ACC112 (cell line): Measurements from ENCODE around the gene GATA1.

ENCODE experiments used
- H2AFZ ChIP-seq: fragments of 200-600 bp; sonication (generic); one replicate; pipeline ENCODE4 v1.6.0; 2017; ENCODE audit warnings: antibody characterized with exemption, low read length; ENCODE audit not compliant: unreplicated experiment
- H3K27ac ChIP-seq: fragments of 200-600 bp; sonication (generic); 2 replicates; pipeline ENCODE4 v1.5.1; 2014; ENCODE audit warnings: low read depth, mild to moderate bottlenecking, antibody characterized with exemption, low read length, moderate library complexity
- H3K27me3 ChIP-seq: fragments of 200-600 bp; sonication (generic); 2 replicates; pipeline ENCODE4 v1.6.1; 2014; ENCODE audit warnings: mild to moderate bottlenecking, antibody characterized with exemption, low read length, moderate library complexity, mixed read lengths; ENCODE audit not compliant: insufficient read depth
- H3K36me3 ChIP-seq: fragments of 200-600 bp; sonication (generic); 2 replicates; pipeline ENCODE4 v1.6.1; 2016; ENCODE audit warnings: mild to moderate bottlenecking, antibody characterized with exemption, low read length, moderate library complexity, mixed read lengths; ENCODE audit not compliant: insufficient read depth
- H3K4me1 ChIP-seq: fragments of 200-600 bp; sonication (generic); one replicate; pipeline ENCODE4 v1.6.1; 2016; ENCODE audit warnings: low read length, mixed read lengths; ENCODE audit not compliant: insufficient read depth, unreplicated experiment, control insufficient read depth
- H3K4me3 ChIP-seq: fragments of 200-600 bp; sonication (generic); 2 replicates; pipeline ENCODE4 v1.5.1; 2014; ENCODE audit warnings: mild to moderate bottlenecking, low read depth, low read length
- H3K79me2 ChIP-seq: fragments of 200-600 bp; sonication (generic); one replicate; pipeline ENCODE4 v1.6.0; 2016; ENCODE audit warnings: low read length; ENCODE audit not compliant: control insufficient read depth, unreplicated experiment, insufficient read depth

GATA1 gene

DNA sequence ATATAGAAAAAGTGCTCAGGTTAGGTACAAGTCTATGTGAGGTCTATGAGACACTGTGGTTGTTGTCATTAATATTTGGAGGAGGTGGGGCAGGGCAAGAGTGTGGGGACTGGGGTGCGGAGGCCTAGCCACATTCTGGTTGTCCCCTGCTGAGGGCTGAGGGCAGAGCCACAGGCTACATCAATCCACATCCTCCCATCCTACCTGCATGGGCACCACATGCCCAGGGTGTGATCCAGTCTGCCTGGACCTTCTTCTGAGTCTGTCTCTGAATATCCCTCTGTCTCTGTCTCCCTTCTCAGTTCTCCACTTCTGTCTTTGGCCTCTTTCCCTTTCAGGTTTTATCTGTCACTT is 1.2 kb upstream of the GATA1 start:
- peaks cover 10% of the 10 kb centered on the region; the same call in 1 of the 2 replicates for H3K27me3 ChIP-seq
- H3K79me2 ChIP-seq, result no peaks in the 10 kb centered on the region
- no peaks in the 10 kb centered on the region for H3K36me3 ChIP-seq
- no peak overlapping the region for H3K27ac ChIP-seq
- no peak overlapping the region for H3K4me3 ChIP-seq
- H3K4me1 ChIP-seq, result no peaks in the 10 kb centered on the region
- no peak overlapping the region for H2AFZ ChIP-seq

DNA sequence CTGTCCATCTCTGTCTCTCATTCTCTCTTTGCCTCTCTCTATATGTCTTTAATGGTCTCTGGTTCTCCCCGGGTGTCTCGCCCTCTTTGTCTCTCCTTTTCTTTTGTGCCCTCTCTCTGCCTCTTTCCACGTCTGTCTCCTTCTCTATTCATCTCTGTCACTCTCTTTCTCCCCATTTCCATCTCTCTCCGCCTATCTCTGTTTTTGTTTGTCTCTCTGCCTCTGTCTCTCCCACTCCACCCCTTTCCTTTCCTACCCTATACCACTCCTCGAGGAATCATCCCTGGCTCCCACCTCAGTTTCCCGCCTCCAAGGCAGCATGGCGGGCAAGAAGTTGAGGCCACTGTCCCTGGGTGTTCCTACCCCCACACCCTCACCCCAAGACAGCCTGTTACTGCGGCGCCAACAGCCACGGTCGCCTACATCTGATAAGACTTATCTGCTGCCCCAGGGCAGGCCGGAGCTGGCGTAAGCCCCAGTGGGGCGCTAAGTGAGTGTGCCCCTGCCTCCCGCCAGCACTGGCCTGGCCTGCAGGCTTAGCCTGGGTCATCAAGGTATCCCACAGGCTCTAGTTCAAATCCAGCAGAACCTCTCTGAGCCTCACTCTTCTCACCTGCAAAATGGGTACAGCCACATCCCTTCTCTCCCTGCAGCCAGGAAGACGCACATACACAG is 713 bp upstream of the GATA1 start:
- Histone ChIP-seq H3K4me3 (no peak overlapping the region), H3K4me1 (no peaks in the 10 kb centered on the region), H2AFZ (no peak overlapping the region), H3K27ac (no peak overlapping the region), H3K27me3 (peaks cover 10% of the 10 kb centered on the region; the same call in 1 of the 2 replicates), H3K36me3 (no peaks in the 10 kb centered on the region), H3K79me2 (no peaks in the 10 kb centered on the region)

DNA sequence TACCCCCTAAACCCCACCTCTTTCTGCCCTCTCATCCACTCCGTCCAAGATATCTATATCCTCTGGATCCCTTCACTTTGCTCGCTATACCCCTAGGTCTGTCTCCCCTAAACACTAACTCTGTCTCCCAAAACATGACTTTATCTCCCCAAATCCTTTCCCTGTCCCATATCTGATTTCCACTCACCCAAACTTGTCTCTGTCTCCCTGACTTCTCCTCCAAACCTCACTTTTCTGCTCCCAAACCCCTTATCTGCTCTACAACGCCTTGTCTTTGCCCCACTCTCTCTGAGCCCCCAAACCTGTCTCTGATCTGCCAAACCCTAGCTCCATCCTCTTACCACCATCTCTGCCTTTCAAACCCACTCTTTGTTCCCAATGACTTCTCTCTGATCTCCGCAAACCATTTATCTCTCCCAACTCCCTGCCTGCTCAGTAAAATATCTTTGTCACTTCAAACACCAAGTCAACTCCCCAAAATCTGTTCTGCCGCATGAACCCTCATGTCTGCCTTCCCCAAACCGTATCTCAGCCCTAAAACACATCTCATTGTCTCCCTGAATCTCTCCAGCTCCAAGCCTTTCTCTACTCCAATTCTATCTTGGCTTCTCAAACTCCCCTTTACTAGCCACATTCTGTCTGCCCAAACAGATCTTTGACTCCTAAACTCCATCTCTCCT is 575 bp downstream of the GATA1 start:
- no peaks in the 10 kb centered on the region for H3K4me1 ChIP-seq
- H3K79me2 ChIP-seq, result no peaks in the 10 kb centered on the region
- no peak overlapping the region for H3K27ac ChIP-seq
- no peaks in the 10 kb centered on the region for H3K36me3 ChIP-seq
- H3K4me3 ChIP-seq, result no peak overlapping the region
- H3K27me3 ChIP-seq, result peaks cover 10% of the 10 kb centered on the region; the same call in 1 of the 2 replicates
- no peak overlapping the region for H2AFZ ChIP-seq

DNA sequence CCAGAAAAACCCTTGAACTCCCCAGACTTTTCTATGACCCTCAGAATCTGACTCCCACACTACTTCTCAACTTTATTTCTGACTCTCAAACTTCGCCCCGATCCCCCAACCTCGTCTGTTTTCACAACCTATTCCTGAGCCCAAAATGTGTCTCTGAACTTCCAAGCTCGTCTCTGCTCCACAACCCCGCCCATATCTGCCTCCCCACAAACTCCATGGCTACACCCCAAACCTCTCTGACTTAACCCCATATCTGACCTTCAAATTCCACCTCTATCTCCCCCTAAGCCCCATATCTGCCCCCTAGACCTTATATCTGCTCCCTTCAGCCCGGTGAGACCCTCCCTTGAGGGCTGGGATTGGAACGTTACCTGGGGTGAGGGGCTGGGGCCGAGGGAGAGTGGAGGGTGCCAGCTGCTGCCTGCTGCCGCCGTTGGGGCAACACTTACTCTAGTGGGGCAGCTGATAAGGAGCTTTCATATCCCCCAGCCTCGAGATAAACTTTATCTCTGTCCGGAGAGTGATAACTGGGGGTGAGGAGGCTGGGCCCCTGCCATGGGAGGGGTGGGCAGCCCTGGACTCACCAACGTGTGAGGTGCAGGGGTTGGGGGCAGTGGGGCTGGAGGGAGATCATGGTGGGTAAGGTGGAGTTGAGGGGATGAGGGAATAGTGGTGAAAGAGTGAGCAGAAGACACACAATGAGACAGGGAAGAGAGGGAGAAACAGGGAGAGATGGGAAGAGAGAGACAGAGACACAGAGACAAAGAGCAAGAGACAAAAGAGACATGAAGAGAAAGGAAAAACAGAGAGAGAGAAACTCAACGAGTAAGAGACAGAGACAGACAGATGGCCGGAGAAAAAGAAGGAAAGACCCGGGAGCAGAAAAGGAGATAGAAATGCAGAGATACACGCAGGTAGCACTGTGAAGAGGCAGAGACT is 1.4 kb downstream of the GATA1 start:
- H3K79me2 ChIP-seq, result no peaks in the 10 kb centered on the region
- H3K36me3 ChIP-seq, result no peaks in the 10 kb centered on the region
- no peaks in the 10 kb centered on the region for H3K4me1 ChIP-seq
- no peak overlapping the region for H3K27ac ChIP-seq
- no peak overlapping the region for H3K4me3 ChIP-seq
- H3K27me3 ChIP-seq, result peaks cover 10% of the 10 kb centered on the region; the same call in 1 of the 2 replicates
- H2AFZ ChIP-seq, result no peak overlapping the region

DNA sequence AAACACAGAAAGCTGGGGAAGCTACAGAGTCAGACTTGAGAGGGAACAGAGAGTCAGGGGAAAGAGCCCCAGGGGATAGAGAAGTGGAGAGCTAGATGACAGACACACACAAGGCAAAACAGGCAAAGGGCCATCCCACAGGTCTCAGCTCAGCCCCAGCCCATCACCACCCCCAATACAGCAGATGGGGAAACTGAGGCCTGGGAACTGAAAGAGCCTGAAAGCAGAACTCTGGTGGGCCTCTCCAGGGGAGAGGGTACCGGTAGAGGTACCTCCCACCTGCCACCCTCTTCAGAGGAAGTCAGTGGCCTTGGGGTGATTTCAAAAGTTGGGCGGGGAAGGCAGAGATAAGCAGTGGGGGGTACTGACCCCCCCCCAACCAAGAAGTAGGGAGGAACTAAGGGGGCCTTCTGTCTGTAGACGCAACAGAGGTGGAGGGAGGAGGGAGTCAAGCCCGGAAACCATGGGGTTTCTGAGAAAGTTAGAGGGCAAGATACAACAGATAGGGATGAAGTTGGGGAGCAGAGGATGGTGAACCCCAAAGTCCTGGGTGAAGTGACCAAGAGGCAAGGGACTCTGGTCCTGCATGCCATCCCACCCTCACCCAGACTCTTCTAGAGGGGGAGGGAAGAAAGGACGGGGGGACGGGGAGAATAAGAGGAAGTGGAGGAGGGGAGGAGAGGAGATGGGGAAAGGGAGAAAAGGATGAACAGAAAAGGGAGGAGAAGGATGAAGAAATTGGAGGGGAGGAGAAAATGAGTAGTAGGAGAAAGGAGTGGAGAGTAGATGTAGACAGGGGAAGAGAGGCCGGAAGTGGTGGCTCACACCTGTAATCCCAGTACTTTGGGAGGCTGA is 3.2 kb downstream of the GATA1 start:
- H3K27ac ChIP-seq, result no peak overlapping the region
- H3K36me3 ChIP-seq, result no peaks in the 10 kb centered on the region
- H3K27me3 ChIP-seq, result peaks cover 10% of the 10 kb centered on the region; the same call in 1 of the 2 replicates
- no peaks in the 10 kb centered on the region for H3K4me1 ChIP-seq
- no peak overlapping the region for H2AFZ ChIP-seq
- H3K4me3 ChIP-seq, result no peak overlapping the region
- no peaks in the 10 kb centered on the region for H3K79me2 ChIP-seq

DNA sequence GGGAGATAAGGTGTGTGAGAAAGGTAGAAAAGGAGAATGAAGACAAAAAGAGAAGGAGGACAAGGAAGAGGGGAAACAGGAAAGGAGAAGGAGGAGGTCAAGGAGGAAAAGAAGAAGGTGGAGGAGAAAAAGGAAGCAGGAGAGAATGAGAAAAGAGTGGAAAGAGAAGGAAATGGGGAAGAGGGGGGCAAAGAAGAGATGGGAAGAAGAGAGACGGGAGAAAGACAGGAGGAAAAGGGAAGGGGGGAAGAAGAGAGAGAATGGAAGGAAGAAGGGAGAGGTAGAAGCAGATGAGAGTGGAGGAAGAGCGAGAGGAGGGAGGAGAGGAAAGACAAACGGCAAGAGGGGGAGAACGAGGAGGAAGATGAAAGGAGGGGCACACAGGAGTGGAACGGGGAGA is 4.1 kb downstream of the GATA1 start:
- no peaks in the 10 kb centered on the region for H3K36me3 ChIP-seq

DNA sequence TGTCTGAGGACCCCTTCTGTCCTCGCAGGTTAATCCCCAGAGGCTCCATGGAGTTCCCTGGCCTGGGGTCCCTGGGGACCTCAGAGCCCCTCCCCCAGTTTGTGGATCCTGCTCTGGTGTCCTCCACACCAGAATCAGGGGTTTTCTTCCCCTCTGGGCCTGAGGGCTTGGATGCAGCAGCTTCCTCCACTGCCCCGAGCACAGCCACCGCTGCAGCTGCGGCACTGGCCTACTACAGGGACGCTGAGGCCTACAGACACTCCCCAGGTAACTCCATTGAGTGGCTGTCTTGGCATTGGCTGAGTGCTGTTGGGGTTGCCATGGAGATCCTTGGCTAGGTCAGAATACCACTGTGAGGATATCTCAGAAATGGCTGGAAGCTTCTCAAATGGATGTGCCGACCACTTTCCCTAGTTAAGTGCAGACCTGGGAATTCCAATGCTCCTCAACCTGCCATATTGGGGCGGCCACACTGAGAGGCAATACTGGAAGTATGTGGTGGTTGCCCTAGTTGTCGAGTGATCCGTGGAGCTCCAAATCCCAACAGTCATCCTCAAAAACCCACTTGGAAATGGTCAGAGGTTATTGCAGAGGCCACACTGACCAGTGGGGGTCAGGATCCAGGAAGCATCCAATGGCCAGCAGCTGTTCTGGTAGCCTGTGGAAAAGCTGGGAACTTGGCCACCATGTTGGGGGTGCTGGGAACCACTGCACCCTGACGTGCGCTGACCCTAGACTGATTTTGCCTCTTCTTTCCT is 4.9 kb downstream of the GATA1 start:
- no peak overlapping the region for H2AFZ ChIP-seq
- peaks cover 8% of the 10 kb centered on the region for H3K4me1 ChIP-seq
- H3K79me2 ChIP-seq, result no peaks in the 10 kb centered on the region
- H3K36me3 ChIP-seq, result no peaks in the 10 kb centered on the region
- H3K27me3 ChIP-seq, result peaks cover 10% of the 10 kb centered on the region; the same call in 1 of the 2 replicates
- no peak overlapping the region for H3K27ac ChIP-seq
- H3K4me3 ChIP-seq, result no peak overlapping the region

More for the DNA sequence above, 4.1 kb downstream of the GATA1 start:
- no peak overlapping the region for H3K27ac ChIP-seq
- no peaks in the 10 kb centered on the region for H3K79me2 ChIP-seq
- peaks cover 6% of the 10 kb centered on the region for H3K4me1 ChIP-seq
- no peak overlapping the region for H2AFZ ChIP-seq
- peaks cover 10% of the 10 kb centered on the region; the same call in 1 of the 2 replicates for H3K27me3 ChIP-seq
- no peak overlapping the region for H3K4me3 ChIP-seq

DNA sequence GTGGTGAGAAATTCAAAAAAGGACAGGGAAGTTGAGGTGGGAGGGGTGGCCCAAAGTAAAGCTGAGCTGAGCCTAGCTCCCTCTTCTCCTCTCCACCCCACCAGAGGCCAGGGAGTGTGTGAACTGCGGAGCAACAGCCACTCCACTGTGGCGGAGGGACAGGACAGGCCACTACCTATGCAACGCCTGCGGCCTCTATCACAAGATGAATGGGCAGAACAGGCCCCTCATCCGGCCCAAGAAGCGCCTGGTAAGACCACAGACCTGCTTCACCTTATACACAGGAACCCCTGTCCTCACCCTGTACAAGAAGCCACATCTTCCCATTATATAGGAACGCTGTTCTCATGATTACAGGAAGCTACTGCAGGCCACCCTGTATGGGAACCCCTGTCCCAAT is 5.8 kb downstream of the GATA1 start:
- no peak overlapping the region for H2AFZ ChIP-seq
- H3K27me3 ChIP-seq, result peaks cover 3% of the 10 kb centered on the region; the same call in 1 of the 2 replicates
- no peak overlapping the region for H3K27ac ChIP-seq
- peaks cover 8% of the 10 kb centered on the region for H3K4me1 ChIP-seq
- H3K79me2 ChIP-seq, result no peaks in the 10 kb centered on the region
- H3K4me3 ChIP-seq, result no peak overlapping the region
- no peaks in the 10 kb centered on the region for H3K36me3 ChIP-seq

DNA sequence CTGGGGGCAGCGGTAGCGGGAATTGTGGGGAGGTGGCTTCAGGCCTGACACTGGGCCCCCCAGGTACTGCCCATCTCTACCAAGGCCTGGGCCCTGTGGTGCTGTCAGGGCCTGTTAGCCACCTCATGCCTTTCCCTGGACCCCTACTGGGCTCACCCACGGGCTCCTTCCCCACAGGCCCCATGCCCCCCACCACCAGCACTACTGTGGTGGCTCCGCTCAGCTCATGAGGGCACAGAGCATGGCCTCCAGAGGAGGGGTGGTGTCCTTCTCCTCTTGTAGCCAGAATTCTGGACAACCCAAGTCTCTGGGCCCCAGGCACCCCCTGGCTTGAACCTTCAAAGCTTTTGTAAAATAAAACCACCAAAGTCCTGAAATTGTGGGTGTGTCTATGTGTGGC is 7.5 kb downstream of the GATA1 start:
- Histone ChIP-seq H3K4me1 (peaks cover 8% of the 10 kb centered on the region), H3K27me3 (no peaks in the 10 kb centered on the region), H3K36me3 (no peaks in the 10 kb centered on the region), H2AFZ (no peak overlapping the region), H3K27ac (no peak overlapping the region), H3K79me2 (no peaks in the 10 kb centered on the region), H3K4me3 (no peak overlapping the region)
